Panc1 (cell line): ENCODE measurements around the gene ZZZ3. TPM values are rescaled to one million over a fixed set of nuclear protein-coding genes. Genes with fewer than 3 reads are reported as not detected.

Source experiments
- ATAC-seq: fragments of 200-7000 bp; cut with Tn5 transposase; 2 replicates; pipeline ENCODE4 v1.9.1; 2020; ENCODE audit warnings: mild to moderate bottlenecking, moderate library complexity
- BruUV-seq: library from RNA; stranded (reverse); fragments of 400-500 nt; replicated peaks from 2 replicates; lab custom pipeline; 2021; lab: Mats Ljungman, UMichigan
- CTCF ChIA-PET: fragments of 300-600 bp; sonication (Branson Sonifier 250); formaldehyde crosslinking; loops from one replicate; lab custom pipeline; 2022; ENCODE audit warnings: antibody characterized with exemption; lab: Charles Lee
- POLR2A ChIA-PET: fragments of 300-600 bp; sonication (Branson Sonifier 250); formaldehyde crosslinking; loops from one replicate; lab custom pipeline; 2022; ENCODE audit warnings: antibody characterized with exemption; lab: Charles Lee
- DNase-seq: peaks from one replicate; pipeline ENCODE4 v3.0.0-alpha.2; 2010; ENCODE audit warnings: low read depth, low spot score
- H3K27ac ChIP-seq: 2 replicates; pipeline ENCODE4 v1.5.1; 2011; ENCODE audit warnings: mild to moderate bottlenecking, low read length, inconsistent platforms
- H3K27me3 ChIP-seq: fragments of 200-500 bp; sonication (Bioruptor generic); 2 replicates; pipeline ENCODE4 v1.6.0; 2014; ENCODE audit warnings: low read length, inconsistent platforms; ENCODE audit not compliant: control insufficient read depth, insufficient read depth
- H3K36me3 ChIP-seq: fragments of 200-500 bp; sonication (Bioruptor generic); 2 replicates; pipeline ENCODE4 v1.5.1; 2014; ENCODE audit warnings: inconsistent platforms, mild to moderate bottlenecking, low read length, moderate library complexity; ENCODE audit not compliant: control insufficient read depth, insufficient read depth
- H3K4me1 ChIP-seq: 2 replicates; pipeline ENCODE4 v1.5.1; 2011; ENCODE audit warnings: inconsistent platforms, mild to moderate bottlenecking, low read length, moderate library complexity; ENCODE audit not compliant: control insufficient read depth, insufficient read depth
- H3K4me3 ChIP-seq, 2 experiments: 2 replicates each; pipeline ENCODE4 v1.5.1; 2011 to 2012; ENCODE audit warnings: low read depth in 2 of 2, low read length in 2 of 2, mild to moderate bottlenecking in 2 of 2, inconsistent platforms in 1 of 2, moderate library complexity in 1 of 2
- H3K9me3 ChIP-seq: fragments of 200-500 bp; sonication (Bioruptor generic); 2 replicates; pipeline ENCODE4 v1.5.1; 2014; ENCODE audit warnings: low read depth, mild to moderate bottlenecking, inconsistent platforms, low read length, moderate library complexity; ENCODE audit not compliant: control insufficient read depth, insufficient read depth
- POLR2AphosphoS5 ChIP-seq: IDR thresholded peaks from 2 replicates; pipeline ENCODE4 v1.6.1; 2012; ENCODE audit warnings: mild to moderate bottlenecking, low read depth, low read length, moderate library complexity
- SIN3A ChIP-seq: IDR thresholded peaks from 2 replicates; pipeline ENCODE4 v1.6.1; 2012; ENCODE audit warnings: low read depth, mild to moderate bottlenecking, low read length, moderate library complexity, borderline replicate concordance; ENCODE audit not compliant: insufficient read depth
- TCF7L2 ChIP-seq: IDR thresholded peaks from 2 replicates; pipeline ENCODE4 v1.6.1; 2011; ENCODE audit warnings: mild to moderate bottlenecking, low read depth, low read length, inconsistent platforms
- in situ Hi-C: cut with HindIII; loops from 2 replicates; pipeline ENCODE4 v1.10.0; 2016; ENCODE audit warnings: low sequenced_read_pairs, low pct_unique_long_range_greater_than_20kb
- intact Hi-C: fragments of 100-400 bp; cut with micrococcal nuclease; formaldehyde crosslinking; loops from one replicate; pipeline ENCODE4 v1.10.0; 2022; ENCODE audit not compliant: unreplicated experiment
- total RNA-seq: library from RNA; stranded (reverse); gene quantifications from one replicate; pipeline ENCODE4 v1.2.1, GENCODE V29; 2021; ENCODE audit not compliant: unreplicated experiment
- TF ChIP-seq, protein P1 (sequence below): fragments of 450-650 bp; IDR thresholded peaks from 2 replicates; pipeline ENCODE4 v1.5.1; 2017; ENCODE audit warnings: mild to moderate bottlenecking
- TF ChIP-seq, protein P2 (sequence below), 2 experiments: IDR thresholded peaks; 2 replicates each; pipeline ENCODE4 v1.6.1; 2011 to 2012; ENCODE audit warnings: low read depth in 2 of 2, control low read depth in 1 of 2, low read length in 1 of 2, mild to moderate bottlenecking in 1 of 2, moderate library complexity in 1 of 2; ENCODE audit not compliant: insufficient read depth in 1 of 2

The ZZZ3 gene
- total RNA-seq, 1 experiment from 2014 or later, result 52.6 TPM

GRCh38 chr1:77725706-77726105 is 43.2 kb upstream of the ZZZ3 start:
- TF ChIP-seq, protein P1, sequence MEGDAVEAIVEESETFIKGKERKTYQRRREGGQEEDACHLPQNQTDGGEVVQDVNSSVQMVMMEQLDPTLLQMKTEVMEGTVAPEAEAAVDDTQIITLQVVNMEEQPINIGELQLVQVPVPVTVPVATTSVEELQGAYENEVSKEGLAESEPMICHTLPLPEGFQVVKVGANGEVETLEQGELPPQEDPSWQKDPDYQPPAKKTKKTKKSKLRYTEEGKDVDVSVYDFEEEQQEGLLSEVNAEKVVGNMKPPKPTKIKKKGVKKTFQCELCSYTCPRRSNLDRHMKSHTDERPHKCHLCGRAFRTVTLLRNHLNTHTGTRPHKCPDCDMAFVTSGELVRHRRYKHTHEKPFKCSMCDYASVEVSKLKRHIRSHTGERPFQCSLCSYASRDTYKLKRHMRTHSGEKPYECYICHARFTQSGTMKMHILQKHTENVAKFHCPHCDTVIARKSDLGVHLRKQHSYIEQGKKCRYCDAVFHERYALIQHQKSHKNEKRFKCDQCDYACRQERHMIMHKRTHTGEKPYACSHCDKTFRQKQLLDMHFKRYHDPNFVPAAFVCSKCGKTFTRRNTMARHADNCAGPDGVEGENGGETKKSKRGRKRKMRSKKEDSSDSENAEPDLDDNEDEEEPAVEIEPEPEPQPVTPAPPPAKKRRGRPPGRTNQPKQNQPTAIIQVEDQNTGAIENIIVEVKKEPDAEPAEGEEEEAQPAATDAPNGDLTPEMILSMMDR, result no peak
- no peak for TF ChIP-seq SIN3A
- TF ChIP-seq TCF7L2, result no peak
- no peak for TF ChIP-seq POLR2AphosphoS5
- TF ChIP-seq, protein P2, sequence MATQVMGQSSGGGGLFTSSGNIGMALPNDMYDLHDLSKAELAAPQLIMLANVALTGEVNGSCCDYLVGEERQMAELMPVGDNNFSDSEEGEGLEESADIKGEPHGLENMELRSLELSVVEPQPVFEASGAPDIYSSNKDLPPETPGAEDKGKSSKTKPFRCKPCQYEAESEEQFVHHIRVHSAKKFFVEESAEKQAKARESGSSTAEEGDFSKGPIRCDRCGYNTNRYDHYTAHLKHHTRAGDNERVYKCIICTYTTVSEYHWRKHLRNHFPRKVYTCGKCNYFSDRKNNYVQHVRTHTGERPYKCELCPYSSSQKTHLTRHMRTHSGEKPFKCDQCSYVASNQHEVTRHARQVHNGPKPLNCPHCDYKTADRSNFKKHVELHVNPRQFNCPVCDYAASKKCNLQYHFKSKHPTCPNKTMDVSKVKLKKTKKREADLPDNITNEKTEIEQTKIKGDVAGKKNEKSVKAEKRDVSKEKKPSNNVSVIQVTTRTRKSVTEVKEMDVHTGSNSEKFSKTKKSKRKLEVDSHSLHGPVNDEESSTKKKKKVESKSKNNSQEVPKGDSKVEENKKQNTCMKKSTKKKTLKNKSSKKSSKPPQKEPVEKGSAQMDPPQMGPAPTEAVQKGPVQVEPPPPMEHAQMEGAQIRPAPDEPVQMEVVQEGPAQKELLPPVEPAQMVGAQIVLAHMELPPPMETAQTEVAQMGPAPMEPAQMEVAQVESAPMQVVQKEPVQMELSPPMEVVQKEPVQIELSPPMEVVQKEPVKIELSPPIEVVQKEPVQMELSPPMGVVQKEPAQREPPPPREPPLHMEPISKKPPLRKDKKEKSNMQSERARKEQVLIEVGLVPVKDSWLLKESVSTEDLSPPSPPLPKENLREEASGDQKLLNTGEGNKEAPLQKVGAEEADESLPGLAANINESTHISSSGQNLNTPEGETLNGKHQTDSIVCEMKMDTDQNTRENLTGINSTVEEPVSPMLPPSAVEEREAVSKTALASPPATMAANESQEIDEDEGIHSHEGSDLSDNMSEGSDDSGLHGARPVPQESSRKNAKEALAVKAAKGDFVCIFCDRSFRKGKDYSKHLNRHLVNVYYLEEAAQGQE (IDR thresholded peaks at IDR 0.05; ENCODE audit: insufficient read depth in 1 of 2, low read depth in 2 of 2, low read length in 1 of 2), result no peak
- POLR2A ChIA-PET, result no interaction called here
- in situ Hi-C loops, result no loop called here

GRCh38 chr1:77718181-77718580 is 35.7 kb upstream of the ZZZ3 start:
- Histone ChIP-seq H3K4me1 (no peaks in the 10 kb centered on the region), H3K4me3 (no peak overlapping the region), H3K36me3 (peaks cover 18% of the 10 kb centered on the region; the same call in 1 of the 2 replicates), H3K9me3 (no peaks in the 10 kb centered on the region), H3K27me3 (no peaks in the 10 kb centered on the region), H3K27ac (no peak overlapping the region)
- BruUV-seq, result no TSS peak
- CTCF ChIA-PET, result no interaction called here
- POLR2A ChIA-PET, result no interaction called here
- no peak for ATAC-seq
- TF ChIP-seq, protein P2 (IDR thresholded peaks at IDR 0.05; ENCODE audit: insufficient read depth in 1 of 2, low read depth in 2 of 2, low read length in 1 of 2), result no peak
- TF ChIP-seq POLR2AphosphoS5 (no peak), SIN3A (no peak), TCF7L2 (no peak)
- TF ChIP-seq, protein P1, result no peak
- intact Hi-C loops, result no loop called here
- DNase-seq, result no peak
- in situ Hi-C loops, result no loop called here

More at GRCh38 chr1:77725706-77726105, 43.2 kb upstream of the ZZZ3 start:
- Histone ChIP-seq H3K9me3 (no peaks in the 10 kb centered on the region), H3K27me3 (no peaks in the 10 kb centered on the region), H3K4me1 (no peaks in the 10 kb centered on the region), H3K27ac (no peak overlapping the region), H3K4me3 (no peak overlapping the region), H3K36me3 (peaks cover 35% of the 10 kb centered on the region)
- intact Hi-C loops, result no loop called here
- DNase-seq, result no peak
- CTCF ChIA-PET, result no interaction called here
- no TSS peak for BruUV-seq
- no peak for ATAC-seq
